ENCODE results near the gene OR10G3. TPM values are rescaled to one million over a fixed set of nuclear protein-coding genes. Genes with fewer than 3 reads are reported as not detected.

OR10G3 gene
- total and polyA plus RNA-seq, 2 of the 13 experiments (the other 11 are each of a cell fraction or from before 2014, with no cell fraction given) = not detected

DNA sequence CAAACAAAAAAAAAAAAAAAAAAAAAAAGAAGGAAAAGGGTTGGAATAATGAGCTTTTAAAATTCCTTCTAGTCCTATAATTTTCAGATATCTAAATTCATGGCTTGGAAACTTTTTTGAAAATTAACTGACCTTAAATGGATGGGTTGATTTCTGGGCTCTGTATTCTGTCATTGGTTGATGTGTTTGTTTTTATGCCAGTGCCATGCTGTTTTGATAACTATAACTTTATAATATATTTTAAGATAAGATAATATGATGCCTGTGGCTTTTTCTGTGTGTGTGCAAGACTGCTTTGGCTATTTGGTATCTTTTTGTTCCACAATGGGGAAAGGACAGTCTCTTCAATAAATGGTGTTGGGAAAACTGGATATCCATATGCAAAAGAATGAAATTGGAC lies 7.3 kb downstream of the OR10G3 start:
- Histone ChIP-seq H4K20me1 (ENCODE audit: insufficient read depth, low read length) (no peaks in the 10 kb centered on the region), H3K9me3 (ENCODE audit: low read length) (no peaks in the 10 kb centered on the region), H3K9ac (ENCODE audit: insufficient read depth, low read depth, low read length) (no peak overlapping the region), H3K4me1 (ENCODE audit: insufficient read depth, low read length) (no peaks in the 10 kb centered on the region), H3K36me3 (replicated peaks in 1 of 2; ENCODE audit: control insufficient read depth in 1 of 2, insufficient read depth in 2 of 2, low read length in 2 of 2) (no peaks in the 10 kb centered on the region), H3K27me3 (ENCODE audit: control insufficient read depth in 1 of 2, insufficient read depth in 2 of 2, low read length in 2 of 2) (peaks cover 0 to 7% of the 10 kb centered on the region in 2 experiments; a peak in 2 of 5 replicates), H3K4me3 (replicated peaks in 1 of 3; ENCODE audit: insufficient read depth in 1 of 3, low read depth in 2 of 3, low read length in 3 of 3) (no peak overlapping the region), H3K4me2 (ENCODE audit: low read depth, low read length) (no peak overlapping the region), H3K79me2 (ENCODE audit: insufficient read depth, low read length) (no peaks in the 10 kb centered on the region), H3K27ac (ENCODE audit: extremely low read length, insufficient read depth, low read length) (no peak overlapping the region), H2AFZ (ENCODE audit: low read length) (no peak overlapping the region)
- BruUV-seq (replicated peaks) = no TSS peak
- POLR2A ChIA-PET = no interaction called here
- TF ChIP-seq, protein P1, sequence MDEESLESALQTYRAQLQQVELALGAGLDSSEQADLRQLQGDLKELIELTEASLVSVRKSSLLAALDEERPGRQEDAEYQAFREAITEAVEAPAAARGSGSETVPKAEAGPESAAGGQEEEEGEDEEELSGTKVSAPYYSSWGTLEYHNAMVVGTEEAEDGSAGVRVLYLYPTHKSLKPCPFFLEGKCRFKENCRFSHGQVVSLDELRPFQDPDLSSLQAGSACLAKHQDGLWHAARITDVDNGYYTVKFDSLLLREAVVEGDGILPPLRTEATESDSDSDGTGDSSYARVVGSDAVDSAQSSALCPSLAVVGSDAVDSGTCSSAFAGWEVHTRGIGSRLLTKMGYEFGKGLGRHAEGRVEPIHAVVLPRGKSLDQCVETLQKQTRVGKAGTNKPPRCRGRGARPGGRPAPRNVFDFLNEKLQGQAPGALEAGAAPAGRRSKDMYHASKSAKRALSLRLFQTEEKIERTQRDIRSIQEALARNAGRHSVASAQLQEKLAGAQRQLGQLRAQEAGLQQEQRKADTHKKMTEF (CRISPR knock-in tag; IDR thresholded peaks at IDR 0.05) = no peak
- TF ChIP-seq, protein P2, sequence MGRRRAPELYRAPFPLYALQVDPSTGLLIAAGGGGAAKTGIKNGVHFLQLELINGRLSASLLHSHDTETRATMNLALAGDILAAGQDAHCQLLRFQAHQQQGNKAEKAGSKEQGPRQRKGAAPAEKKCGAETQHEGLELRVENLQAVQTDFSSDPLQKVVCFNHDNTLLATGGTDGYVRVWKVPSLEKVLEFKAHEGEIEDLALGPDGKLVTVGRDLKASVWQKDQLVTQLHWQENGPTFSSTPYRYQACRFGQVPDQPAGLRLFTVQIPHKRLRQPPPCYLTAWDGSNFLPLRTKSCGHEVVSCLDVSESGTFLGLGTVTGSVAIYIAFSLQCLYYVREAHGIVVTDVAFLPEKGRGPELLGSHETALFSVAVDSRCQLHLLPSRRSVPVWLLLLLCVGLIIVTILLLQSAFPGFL (CRISPR knock-in tag; IDR thresholded peaks at IDR 0.05) = no peak
- no peak for TF ChIP-seq KDM4B (CRISPR knock-in tag; IDR thresholded peaks at IDR 0.05)
- TF ChIP-seq, protein P3, sequence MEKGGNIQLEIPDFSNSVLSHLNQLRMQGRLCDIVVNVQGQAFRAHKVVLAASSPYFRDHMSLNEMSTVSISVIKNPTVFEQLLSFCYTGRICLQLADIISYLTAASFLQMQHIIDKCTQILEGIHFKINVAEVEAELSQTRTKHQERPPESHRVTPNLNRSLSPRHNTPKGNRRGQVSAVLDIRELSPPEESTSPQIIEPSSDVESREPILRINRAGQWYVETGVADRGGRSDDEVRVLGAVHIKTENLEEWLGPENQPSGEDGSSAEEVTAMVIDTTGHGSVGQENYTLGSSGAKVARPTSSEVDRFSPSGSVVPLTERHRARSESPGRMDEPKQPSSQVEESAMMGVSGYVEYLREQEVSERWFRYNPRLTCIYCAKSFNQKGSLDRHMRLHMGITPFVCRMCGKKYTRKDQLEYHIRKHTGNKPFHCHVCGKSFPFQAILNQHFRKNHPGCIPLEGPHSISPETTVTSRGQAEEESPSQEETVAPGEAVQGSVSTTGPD (CRISPR knock-in tag; IDR thresholded peaks at IDR 0.05) = no peak
- no peak for TF ChIP-seq MLLT10 (CRISPR knock-in tag; IDR thresholded peaks at IDR 0.05)
- TF ChIP-seq ETV6 (CRISPR knock-in tag; conservative IDR thresholded peaks at IDR 0.05) = no peak
- no peak for TF ChIP-seq NONO (IDR thresholded peaks at IDR 0.05)
- TF ChIP-seq NONO (CRISPR knock-in tag; conservative IDR thresholded peaks at IDR 0.05) = no peak
- TF ChIP-seq YY1 (IDR thresholded peaks at IDR 0.05; ENCODE audit: insufficient read depth, insufficient replicate concordance, low read depth, low read length) = no peak
- TF ChIP-seq, protein P4, sequence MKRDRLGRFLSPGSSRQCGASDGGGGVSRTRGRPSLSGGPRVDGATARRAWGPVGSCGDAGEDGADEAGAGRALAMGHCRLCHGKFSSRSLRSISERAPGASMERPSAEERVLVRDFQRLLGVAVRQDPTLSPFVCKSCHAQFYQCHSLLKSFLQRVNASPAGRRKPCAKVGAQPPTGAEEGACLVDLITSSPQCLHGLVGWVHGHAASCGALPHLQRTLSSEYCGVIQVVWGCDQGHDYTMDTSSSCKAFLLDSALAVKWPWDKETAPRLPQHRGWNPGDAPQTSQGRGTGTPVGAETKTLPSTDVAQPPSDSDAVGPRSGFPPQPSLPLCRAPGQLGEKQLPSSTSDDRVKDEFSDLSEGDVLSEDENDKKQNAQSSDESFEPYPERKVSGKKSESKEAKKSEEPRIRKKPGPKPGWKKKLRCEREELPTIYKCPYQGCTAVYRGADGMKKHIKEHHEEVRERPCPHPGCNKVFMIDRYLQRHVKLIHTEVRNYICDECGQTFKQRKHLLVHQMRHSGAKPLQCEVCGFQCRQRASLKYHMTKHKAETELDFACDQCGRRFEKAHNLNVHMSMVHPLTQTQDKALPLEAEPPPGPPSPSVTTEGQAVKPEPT (CRISPR knock-in tag; IDR thresholded peaks at IDR 0.05; ENCODE audit: low read depth) = no peak
- TF ChIP-seq ZNF496 (CRISPR knock-in tag; IDR thresholded peaks at IDR 0.05; ENCODE audit: insufficient replicate concordance) = no peak
- TF ChIP-seq HIVEP1 (CRISPR knock-in tag; IDR thresholded peaks at IDR 0.05) = no peak
- TF ChIP-seq ZNF510 (CRISPR knock-in tag; IDR thresholded peaks at IDR 0.05; ENCODE audit: low read depth) = no peak
- no peak for TF ChIP-seq SMARCE1 (IDR thresholded peaks at IDR 0.05; ENCODE audit: borderline replicate concordance)
- TF ChIP-seq EP300 (IDR thresholded peaks at IDR 0.05; ENCODE audit: low read depth in 2 of 2, low read length in 2 of 2) = no peak
- no peak for TF ChIP-seq EP300 (CRISPR knock-in tag; IDR thresholded peaks at IDR 0.05; ENCODE audit: borderline replicate concordance)
- no peak for TF ChIP-seq POLR2AphosphoS5 (IDR thresholded peaks at IDR 0.05; ENCODE audit: low read depth, low read length)
- TF ChIP-seq, protein P5, sequence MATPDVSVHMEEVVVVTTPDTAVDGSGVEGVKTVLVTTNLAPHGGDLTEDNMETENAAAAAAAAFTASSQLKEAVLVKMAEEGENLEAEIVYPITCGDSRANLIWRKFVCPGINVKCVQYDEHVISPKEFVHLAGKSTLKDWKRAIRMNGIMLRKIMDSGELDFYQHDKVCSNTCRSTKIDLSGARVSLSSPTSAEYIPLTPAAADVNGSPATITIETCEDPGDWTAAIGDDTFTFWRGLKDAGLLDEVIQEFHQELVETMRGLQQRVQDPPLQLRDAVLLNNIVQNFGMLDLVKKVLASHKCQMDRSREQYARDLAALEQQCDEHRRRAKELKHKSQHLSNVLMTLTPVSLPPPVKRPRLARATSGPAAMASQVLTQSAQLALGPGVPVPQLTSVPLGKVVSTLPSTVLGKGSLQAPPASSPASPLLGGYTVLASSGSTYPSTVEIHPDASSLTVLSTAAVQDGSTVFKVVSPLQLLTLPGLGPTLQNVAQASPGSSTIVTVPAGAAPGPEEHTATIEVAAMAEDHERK (CRISPR knock-in tag; IDR thresholded peaks at IDR 0.05; ENCODE audit: low read depth) = no peak
- in situ Hi-C loops (cut with HindIII; ENCODE audit: extremely low pct_ligation_motif_present, low pct_unique_long_range_greater_than_20kb) = no loop called here
- CTCF ChIA-PET (ENCODE audit: low intra/inter-chr PET ratio, low total read pairs) = no interaction called here
- no peak for FAIRE-seq
- no peak for ATAC-seq
- intact Hi-C loops (cut with micrococcal nuclease; ENCODE audit: unreplicated experiment) = no loop called here
- no peak for DNase-seq (ENCODE audit: low spot score)

All from HepG2 (cell line).